MM.1S (cell line): ENCODE data around the gene CERS5.
"Not testable (repeated sequence)": the region's sequence is repeated elsewhere in the genome, so short reads cannot be mapped to it uniquely, and the experiment has no call there.

Experiments
- DNase-seq: peaks from one replicate; pipeline ENCODE4 v3.0.0-alpha.2; 2015
- H2AFZ ChIP-seq: fragments of 300-600 bp; sonication (generic); 2 replicates; pipeline ENCODE4 v1.6.0; 2016; ENCODE audit warnings: antibody characterized with exemption, low read length
- H3F3A ChIP-seq: fragments of 300-600 bp; sonication (generic); 2 replicates; pipeline ENCODE4 v1.6.1; 2016; ENCODE audit warnings: mild to moderate bottlenecking, antibody characterized with exemption, low read length, moderate library complexity, mixed read lengths; ENCODE audit not compliant: insufficient read depth
- H3K27ac ChIP-seq: fragments of 300-600 bp; sonication (generic); 2 replicates; pipeline ENCODE4 v1.5.1; 2016; ENCODE audit warnings: mild to moderate bottlenecking, low read length
- H3K27me3 ChIP-seq: fragments of 300-600 bp; sonication (generic); replicated peaks from 2 replicates; pipeline ENCODE4 v1.6.0; 2016; ENCODE audit warnings: low read length; ENCODE audit not compliant: insufficient read depth
- H3K36me3 ChIP-seq: fragments of 300-600 bp; sonication (generic); replicated peaks from 2 replicates; pipeline ENCODE4 v1.6.1; 2016; ENCODE audit warnings: mild to moderate bottlenecking, low read length, mixed read lengths; ENCODE audit not compliant: insufficient read depth
- H3K4me1 ChIP-seq: fragments of 300-600 bp; sonication (generic); 2 replicates; pipeline ENCODE4 v1.6.1; 2016; ENCODE audit warnings: low read length, mixed read lengths
- H3K4me2 ChIP-seq: fragments of 300-600 bp; sonication (generic); 2 replicates; pipeline ENCODE4 v1.6.0; 2016; ENCODE audit warnings: low read depth, low read length
- H3K4me3 ChIP-seq: fragments of 300-600 bp; sonication (generic); 2 replicates; pipeline ENCODE4 v1.5.1; 2016; ENCODE audit warnings: low read length, mixed read lengths
- H3K79me2 ChIP-seq: fragments of 300-600 bp; sonication (generic); 2 replicates; pipeline ENCODE4 v1.6.1; 2016; ENCODE audit warnings: mixed run types, low read length, mixed read lengths
- H3K9ac ChIP-seq: fragments of 300-600 bp; sonication (generic); 2 replicates; pipeline ENCODE4 v1.6.1; 2016; ENCODE audit warnings: low read length, mixed read lengths
- H3K9me2 ChIP-seq: fragments of 300-600 bp; sonication (generic); replicated peaks from 2 replicates; pipeline ENCODE4 v1.6.1; 2016; ENCODE audit warnings: mild to moderate bottlenecking, low read length, mixed read lengths; ENCODE audit not compliant: insufficient read depth
- H3K9me3 ChIP-seq: fragments of 300-600 bp; sonication (generic); replicated peaks from 2 replicates; pipeline ENCODE4 v1.6.1; 2016; ENCODE audit warnings: mild to moderate bottlenecking, low read length, mixed read lengths; ENCODE audit not compliant: insufficient read depth
- H4K20me1 ChIP-seq: fragments of 300-600 bp; sonication (generic); 2 replicates; pipeline ENCODE4 v1.6.1; 2016; ENCODE audit warnings: mild to moderate bottlenecking, low read length, moderate library complexity, mixed read lengths; ENCODE audit not compliant: insufficient read depth
- EZH2 ChIP-seq: fragments of 300-600 bp; sonication (generic); optimal IDR thresholded peaks from 2 replicates; pipeline ENCODE3; 2017; ENCODE audit warnings: low read depth, mild to moderate bottlenecking, antibody characterized with exemption, low read length, mixed read lengths
- EZH2phosphoT487 ChIP-seq: fragments of 300-600 bp; sonication (generic); IDR thresholded peaks from 2 replicates; pipeline ENCODE4 v1.6.1; 2018; ENCODE audit warnings: antibody characterized with exemption, low read length
- TF ChIP-seq, protein P1 (sequence below): fragments of 300-600 bp; sonication (generic); IDR thresholded peaks from 2 replicates; pipeline ENCODE4 v1.5.1; 2016; ENCODE audit warnings: antibody characterized with exemption, low read length, mixed read lengths

CERS5 gene

DNA sequence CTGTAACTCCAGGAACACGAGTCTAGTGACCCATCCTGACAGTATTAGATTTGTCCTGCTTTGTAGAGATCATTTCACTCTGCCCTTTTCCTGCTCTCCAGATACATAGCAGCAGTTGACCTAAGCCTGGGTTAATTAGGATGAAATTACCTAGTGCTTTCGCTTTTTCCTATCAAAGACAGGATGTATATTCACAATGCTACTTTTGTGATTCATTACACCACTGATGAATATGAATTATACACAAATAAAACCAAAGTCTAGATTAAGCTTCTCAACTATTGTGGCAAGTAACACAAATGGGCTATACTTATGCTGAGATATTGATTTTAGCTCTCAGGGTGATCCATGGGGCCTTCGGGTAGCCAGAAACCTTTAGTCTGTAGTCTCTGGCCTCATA lies 17.9 kb downstream of the CERS5 start:
- Histone ChIP-seq H3K79me2 (no peaks in the 10 kb centered on the region), H3K27me3 (no peaks in the 10 kb centered on the region), H3K4me2 (no peak overlapping the region), H3K4me3 (no peak overlapping the region), H3K9ac (no peak overlapping the region), H2AFZ (no peak overlapping the region), H3K4me1 (no peaks in the 10 kb centered on the region), H3K36me3 (no peaks in the 10 kb centered on the region), H4K20me1 (no peaks in the 10 kb centered on the region), H3K27ac (no peak overlapping the region), H3K9me3 (no peaks in the 10 kb centered on the region), H3K9me2 (no peaks in the 10 kb centered on the region), H3F3A (no peaks in the 10 kb centered on the region)
- no peak for TF ChIP-seq EZH2
- TF ChIP-seq EZH2phosphoT487, result no peak
- TF ChIP-seq, protein P1, sequence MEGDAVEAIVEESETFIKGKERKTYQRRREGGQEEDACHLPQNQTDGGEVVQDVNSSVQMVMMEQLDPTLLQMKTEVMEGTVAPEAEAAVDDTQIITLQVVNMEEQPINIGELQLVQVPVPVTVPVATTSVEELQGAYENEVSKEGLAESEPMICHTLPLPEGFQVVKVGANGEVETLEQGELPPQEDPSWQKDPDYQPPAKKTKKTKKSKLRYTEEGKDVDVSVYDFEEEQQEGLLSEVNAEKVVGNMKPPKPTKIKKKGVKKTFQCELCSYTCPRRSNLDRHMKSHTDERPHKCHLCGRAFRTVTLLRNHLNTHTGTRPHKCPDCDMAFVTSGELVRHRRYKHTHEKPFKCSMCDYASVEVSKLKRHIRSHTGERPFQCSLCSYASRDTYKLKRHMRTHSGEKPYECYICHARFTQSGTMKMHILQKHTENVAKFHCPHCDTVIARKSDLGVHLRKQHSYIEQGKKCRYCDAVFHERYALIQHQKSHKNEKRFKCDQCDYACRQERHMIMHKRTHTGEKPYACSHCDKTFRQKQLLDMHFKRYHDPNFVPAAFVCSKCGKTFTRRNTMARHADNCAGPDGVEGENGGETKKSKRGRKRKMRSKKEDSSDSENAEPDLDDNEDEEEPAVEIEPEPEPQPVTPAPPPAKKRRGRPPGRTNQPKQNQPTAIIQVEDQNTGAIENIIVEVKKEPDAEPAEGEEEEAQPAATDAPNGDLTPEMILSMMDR, result no peak
- no peak for DNase-seq

DNA sequence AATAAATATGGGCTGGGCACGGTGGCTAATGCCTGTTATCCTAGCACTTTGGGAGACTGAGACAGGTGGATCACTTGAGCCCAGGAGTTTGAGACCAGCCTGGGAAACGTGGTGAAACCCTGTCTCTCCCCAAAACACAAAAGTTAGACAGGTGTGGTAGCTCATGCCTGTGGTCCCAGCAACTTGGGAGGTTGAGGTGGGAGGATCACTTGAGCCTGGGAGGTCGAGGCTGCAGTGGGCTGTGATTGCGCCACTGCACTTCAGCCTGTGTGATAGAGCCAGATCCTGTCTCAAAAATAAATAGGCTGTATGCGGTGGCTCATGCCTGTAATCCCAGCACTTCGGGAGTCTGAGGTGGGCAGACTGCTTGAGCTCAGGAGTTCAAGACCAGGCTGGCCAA lies 19.2 kb downstream of the CERS5 start:
- not testable (repeated sequence) for H3F3A ChIP-seq, H3K4me1 ChIP-seq, DNase-seq, H2AFZ ChIP-seq, H4K20me1 ChIP-seq, H3K36me3 ChIP-seq, H3K27me3 ChIP-seq, H3K9me2 ChIP-seq, H3K79me2 ChIP-seq, H3K4me2 ChIP-seq, H3K4me3 ChIP-seq, H3K9ac ChIP-seq, H3K27ac ChIP-seq, H3K9me3 ChIP-seq

DNA sequence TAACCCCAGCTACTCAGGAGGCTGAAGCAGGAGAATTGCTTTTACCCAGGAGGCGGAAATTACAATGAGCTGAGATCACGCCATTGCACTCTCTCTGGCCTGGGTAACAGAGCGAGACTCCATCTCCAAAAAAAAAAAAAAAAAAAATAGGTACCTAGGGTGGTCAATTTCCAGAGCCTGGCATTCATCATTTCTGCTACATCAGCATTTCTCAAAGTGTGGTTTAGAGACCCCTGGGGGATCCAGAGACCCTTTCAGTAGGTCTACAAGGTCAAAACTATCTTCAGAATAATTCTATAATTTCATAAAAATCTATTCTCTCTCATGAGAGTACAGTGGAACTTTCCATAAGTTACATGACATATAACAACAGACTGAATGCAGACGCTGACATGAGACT lies 19.9 kb downstream of the CERS5 start:
- H3K4me1 ChIP-seq, result no peaks in the 10 kb centered on the region
- no peaks in the 10 kb centered on the region for H3K36me3 ChIP-seq
- H3K9ac ChIP-seq, result no peak overlapping the region
- H3K9me2 ChIP-seq, result no peaks in the 10 kb centered on the region
- no peaks in the 10 kb centered on the region for H3K9me3 ChIP-seq
- DNase-seq, result no peak
- no peak overlapping the region for H2AFZ ChIP-seq
- no peaks in the 10 kb centered on the region for H3K27me3 ChIP-seq
- no peaks in the 10 kb centered on the region for H3F3A ChIP-seq
- no peak overlapping the region for H3K4me3 ChIP-seq
- H3K79me2 ChIP-seq, result no peaks in the 10 kb centered on the region
- no peak overlapping the region for H3K4me2 ChIP-seq
- H4K20me1 ChIP-seq, result no peaks in the 10 kb centered on the region
- TF ChIP-seq EZH2phosphoT487 (no peak), EZH2 (no peak)
- TF ChIP-seq, protein P1, result no peak
- no peak overlapping the region for H3K27ac ChIP-seq

DNA sequence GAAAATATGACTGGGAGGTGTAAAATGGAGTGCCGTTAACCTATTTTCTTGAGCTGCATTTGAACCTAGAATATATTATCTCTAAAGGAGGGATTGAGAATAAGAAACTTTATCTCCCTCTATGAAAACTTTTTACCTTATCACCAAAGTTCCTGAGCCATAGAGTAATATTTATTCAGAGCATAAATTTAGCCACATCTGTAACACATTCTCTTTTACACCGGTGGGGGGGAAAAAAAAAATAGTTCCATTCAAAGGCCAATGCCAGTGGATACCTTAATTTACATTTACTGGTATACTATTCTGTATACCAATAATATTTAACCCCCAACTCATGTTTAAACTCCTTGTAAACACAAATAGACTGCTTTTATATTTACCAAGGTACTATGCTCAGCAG lies 21.7 kb downstream of the CERS5 start:
- H3K9me2 ChIP-seq, result no peaks in the 10 kb centered on the region
- no peaks in the 10 kb centered on the region for H3K4me1 ChIP-seq
- H3K36me3 ChIP-seq, result no peaks in the 10 kb centered on the region
- H3K79me2 ChIP-seq, result no peaks in the 10 kb centered on the region
- H3K9me3 ChIP-seq, result no peaks in the 10 kb centered on the region
- H2AFZ ChIP-seq, result no peak overlapping the region
- no peaks in the 10 kb centered on the region for H4K20me1 ChIP-seq
- no peaks in the 10 kb centered on the region for H3F3A ChIP-seq
- no peaks in the 10 kb centered on the region for H3K27me3 ChIP-seq
- no peak overlapping the region for H3K4me3 ChIP-seq
- TF ChIP-seq, protein P1, result no peak
- no peak for TF ChIP-seq EZH2phosphoT487
- TF ChIP-seq EZH2, result no peak
- no peak overlapping the region for H3K4me2 ChIP-seq
- H3K9ac ChIP-seq, result no peak overlapping the region
- H3K27ac ChIP-seq, result no peak overlapping the region
- no peak for DNase-seq
